SK-N-SH treated with all-trans-retinoic acid at 6 μM for 48 hours (cell line): ENCODE data around the gene ENO2.
"Not testable (repeated sequence)": the region's sequence is repeated elsewhere in the genome, so short reads cannot be mapped to it uniquely, and the experiment has no call there.

ENCODE experiments used
- BACH2 ChIP-seq: fragments of 250-450 bp; sonication (Bioruptor Pico); IDR thresholded peaks from 2 replicates; pipeline ENCODE4 v1.9.0; 2021; ENCODE audit warnings: mild to moderate bottlenecking, borderline replicate concordance
- CREB5 ChIP-seq: fragments of 250-450 bp; sonication (Bioruptor Pico); IDR thresholded peaks from 2 replicates; pipeline ENCODE4 v1.5.1; 2020; ENCODE audit warnings: low read depth, mild to moderate bottlenecking, moderate library complexity
- CSRNP3 ChIP-seq: fragments of 250-450 bp; sonication (Bioruptor Pico); IDR thresholded peaks from 2 replicates; pipeline ENCODE4 v1.5.1; 2021; ENCODE audit warnings: mild to moderate bottlenecking, moderate library complexity
- ESRRG ChIP-seq: fragments of 250-450 bp; sonication (Bioruptor Pico); IDR thresholded peaks from 2 replicates; pipeline ENCODE4 v1.6.1; 2021; ENCODE audit warnings: mild to moderate bottlenecking
- PATZ1 ChIP-seq: fragments of 250-450 bp; sonication (Bioruptor Pico); IDR thresholded peaks from 2 replicates; pipeline ENCODE4 v1.8.0; 2020; ENCODE audit warnings: mild to moderate bottlenecking, moderate library complexity, borderline replicate concordance
- RARB ChIP-seq: fragments of 250-450 bp; sonication (Bioruptor Pico); IDR thresholded peaks from 2 replicates; pipeline ENCODE4 v1.8.0; 2021; ENCODE audit warnings: mild to moderate bottlenecking, moderate library complexity
- SNAI2 ChIP-seq: fragments of 250-450 bp; sonication (Bioruptor Pico); IDR thresholded peaks from 2 replicates; pipeline ENCODE4 v1.5.0; 2020; ENCODE audit warnings: mild to moderate bottlenecking, moderate library complexity
- ZFP3 ChIP-seq: fragments of 250-450 bp; sonication (Bioruptor Pico); IDR thresholded peaks from 2 replicates; pipeline ENCODE4 v1.5.0; 2020; ENCODE audit warnings: mild to moderate bottlenecking, moderate library complexity
- ZFP30 ChIP-seq: fragments of 450-650 bp; formaldehyde crosslinking; IDR thresholded peaks from 2 replicates; pipeline ENCODE4 v1.5.0; 2022; ENCODE audit warnings: mild to moderate bottlenecking, moderate library complexity

- TF ChIP-seq ZFP3 (CRISPR knock-in tag); ESRRG; CSRNP3 (CRISPR knock-in tag); PATZ1 (CRISPR knock-in tag); RARB (CRISPR knock-in tag); CREB5; SNAI2 (CRISPR knock-in tag); ZFP30 (CRISPR knock-in tag); BACH2 (CRISPR knock-in tag): not testable (repeated sequence)
Observed at GRCh38 chr12:6888794-6889193, 25.6 kb upstream of the ENO2 start.
